ENCODE results near the gene SDHAF3. TPM values are rescaled to one million over a fixed set of nuclear protein-coding genes. Genes with fewer than 3 reads are reported as not detected.
"Not testable (repeated sequence)": the region's sequence is repeated elsewhere in the genome, so short reads cannot be mapped to it uniquely, and the experiment has no call there.

The SDHAF3 gene
- total RNA-seq = 1 to 10 TPM; 3.2 to 5.0 TPM
- polyA plus RNA-seq (2013, experiment 1 of 2) = 22.0 TPM
- polyA plus RNA-seq (2013, experiment 2 of 2) = 29.4 TPM
- total RNA-seq = 2.3 to 30.1 (median 8.3) reads per million in 172 experiments

DNA sequence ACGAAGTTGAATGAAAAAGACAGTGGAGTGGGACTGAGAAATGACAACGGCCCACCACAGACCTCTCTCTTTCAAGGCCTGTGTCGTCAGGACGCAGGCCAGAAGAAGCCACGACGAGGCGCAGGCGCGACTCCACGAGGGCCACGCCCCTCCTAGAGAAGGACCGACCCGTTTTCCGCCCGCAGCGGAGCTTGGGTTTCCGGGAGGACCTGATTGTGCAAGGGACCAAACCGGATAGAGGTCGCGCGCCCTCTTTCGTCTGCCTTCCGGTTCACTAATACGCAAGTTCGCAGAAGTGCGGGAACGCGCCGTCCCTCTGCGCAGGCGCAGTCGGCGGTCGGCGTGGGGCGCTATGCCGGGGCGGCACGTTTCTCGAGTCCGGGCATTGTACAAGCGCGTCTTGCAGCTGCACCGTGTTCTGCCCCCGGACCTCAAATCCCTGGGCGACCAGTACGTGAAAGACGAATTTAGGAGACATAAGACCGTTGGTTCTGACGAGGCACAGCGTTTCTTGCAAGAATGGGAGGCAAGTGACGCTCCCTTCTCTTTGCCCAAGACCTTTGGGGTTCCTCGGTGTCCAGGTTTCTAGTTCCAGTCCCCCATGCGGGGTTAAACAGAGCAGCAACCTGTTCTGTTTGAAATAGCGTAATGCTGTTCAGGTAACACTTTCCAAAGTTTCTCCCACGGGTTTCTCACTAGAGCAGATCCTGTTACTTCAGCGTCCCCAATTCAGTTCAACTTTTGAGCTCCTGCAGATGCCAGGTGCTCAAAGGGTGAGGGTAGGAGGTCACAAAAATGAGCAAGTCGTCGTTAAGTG, at the start of gene SDHAF3:
SDHAF3 (plus strand) TSS at position 327 of the 817 bp plus-strand sequence; CDS start at position 353, 26 bp downstream.
- Histone ChIP-seq H3K27me3 (ENCODE audit: control insufficient read depth in 1 of 2, insufficient read depth in 2 of 2, low read length in 2 of 2) (no peaks in the 10 kb centered on the region), H3K4me1 (ENCODE audit: insufficient read depth, low read length) (peaks cover 10% of the 10 kb centered on the region), H3K27ac (ENCODE audit: low read depth in 1 of 2, low read length in 2 of 2) (peak within 1 kb of the TSS; percentile 57 to 71), H3K9me3 (ENCODE audit: control insufficient read depth in 1 of 2, insufficient read depth in 1 of 2, low read length in 2 of 2) (no peaks in the 10 kb centered on the region), H3K36me3 (ENCODE audit: insufficient read depth, low read length) (no peaks in the 10 kb centered on the region), H3K4me3 (ENCODE audit: low read length) (peak within 1 kb of the TSS; percentile 82)
- intact Hi-C loops (cut with DNase I, micrococcal nuclease) = loop anchor here in 1 of 2 experiments (5.0 to 10.0 kb wide), 5 partner anchors 413 to 1760 kb away; partner anchors contain the start of genes BRI3, LMTK2, SEM1 and TECPR1
- POLR2A ChIA-PET = interaction anchor here (0.7 to 2.1 kb wide), 9 partner anchors 10 to 1134 kb away, joined by 3 to 10 read pairs (median 4); partner anchors contain the start of gene ASNS
- Mint-ChIP-seq H3K36me3 (ENCODE audit: low read depth) (peaks cover 13% of the 10 kb centered on the region), H3K4me1 (ENCODE audit: low read depth) (peaks cover 57% of the 10 kb centered on the region), H3K4me3 (peak within 1 kb of the TSS; percentile 97), H3K9me3 (no peaks in the 10 kb centered on the region), H3K27ac (peak within 1 kb of the TSS; percentile 89), H3K27me3 (no peaks in the 10 kb centered on the region)
- TF ChIP-seq, protein P1, sequence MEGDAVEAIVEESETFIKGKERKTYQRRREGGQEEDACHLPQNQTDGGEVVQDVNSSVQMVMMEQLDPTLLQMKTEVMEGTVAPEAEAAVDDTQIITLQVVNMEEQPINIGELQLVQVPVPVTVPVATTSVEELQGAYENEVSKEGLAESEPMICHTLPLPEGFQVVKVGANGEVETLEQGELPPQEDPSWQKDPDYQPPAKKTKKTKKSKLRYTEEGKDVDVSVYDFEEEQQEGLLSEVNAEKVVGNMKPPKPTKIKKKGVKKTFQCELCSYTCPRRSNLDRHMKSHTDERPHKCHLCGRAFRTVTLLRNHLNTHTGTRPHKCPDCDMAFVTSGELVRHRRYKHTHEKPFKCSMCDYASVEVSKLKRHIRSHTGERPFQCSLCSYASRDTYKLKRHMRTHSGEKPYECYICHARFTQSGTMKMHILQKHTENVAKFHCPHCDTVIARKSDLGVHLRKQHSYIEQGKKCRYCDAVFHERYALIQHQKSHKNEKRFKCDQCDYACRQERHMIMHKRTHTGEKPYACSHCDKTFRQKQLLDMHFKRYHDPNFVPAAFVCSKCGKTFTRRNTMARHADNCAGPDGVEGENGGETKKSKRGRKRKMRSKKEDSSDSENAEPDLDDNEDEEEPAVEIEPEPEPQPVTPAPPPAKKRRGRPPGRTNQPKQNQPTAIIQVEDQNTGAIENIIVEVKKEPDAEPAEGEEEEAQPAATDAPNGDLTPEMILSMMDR (IDR thresholded peaks at IDR 0.05) = no peak
- DNase-seq (peak; percentile 96 to 99 (median 98)), ATAC-seq (ENCODE audit: poor library complexity) (peak; percentile 93)
- CTCF ChIA-PET = no interaction called here

DNA sequence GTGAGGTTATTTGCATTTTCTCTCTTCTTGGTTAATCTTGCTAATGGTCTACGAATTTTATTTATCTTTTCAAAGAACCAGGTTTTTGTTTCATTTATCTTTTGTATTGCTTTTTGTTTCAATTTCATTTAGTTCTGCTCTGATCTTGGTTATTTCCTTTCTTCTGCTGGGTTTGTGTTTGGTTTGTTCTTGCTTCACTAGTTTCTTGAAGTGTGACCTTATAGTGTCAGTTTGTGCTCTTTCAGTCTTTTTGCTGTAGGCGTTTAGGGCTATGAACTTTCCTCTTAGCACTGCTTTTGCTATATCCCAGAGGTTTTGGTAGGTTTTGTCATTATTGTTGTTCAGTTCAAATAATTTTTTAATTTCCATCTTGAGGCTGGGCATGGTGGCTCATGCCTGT, 45.5 kb upstream of the SDHAF3 start:
- H3K27ac ChIP-seq (ENCODE audit: low read depth in 1 of 2, low read length in 2 of 2); DNase-seq; intact Hi-C loops (cut with DNase I, micrococcal nuclease); POLR2A ChIA-PET; H3K4me1 Mint-ChIP-seq (ENCODE audit: low read depth); H3K4me3 Mint-ChIP-seq; H3K4me1 ChIP-seq (ENCODE audit: insufficient read depth, low read length); H3K9me3 ChIP-seq (ENCODE audit: control insufficient read depth in 1 of 2, insufficient read depth in 1 of 2, low read length in 2 of 2); H3K36me3 ChIP-seq (ENCODE audit: insufficient read depth, low read length); H3K27ac Mint-ChIP-seq; CTCF ChIA-PET; ATAC-seq (ENCODE audit: poor library complexity); H3K4me3 ChIP-seq (ENCODE audit: low read length); H3K36me3 Mint-ChIP-seq (ENCODE audit: low read depth); H3K9me3 Mint-ChIP-seq: not testable (repeated sequence)
- H3K27me3 Mint-ChIP-seq = peaks cover 53% of the 10 kb centered on the region
- peaks cover 5 to 12% of the 10 kb centered on the region in 2 experiments for H3K27me3 ChIP-seq (ENCODE audit: control insufficient read depth in 1 of 2, insufficient read depth in 2 of 2, low read length in 2 of 2)

DNA sequence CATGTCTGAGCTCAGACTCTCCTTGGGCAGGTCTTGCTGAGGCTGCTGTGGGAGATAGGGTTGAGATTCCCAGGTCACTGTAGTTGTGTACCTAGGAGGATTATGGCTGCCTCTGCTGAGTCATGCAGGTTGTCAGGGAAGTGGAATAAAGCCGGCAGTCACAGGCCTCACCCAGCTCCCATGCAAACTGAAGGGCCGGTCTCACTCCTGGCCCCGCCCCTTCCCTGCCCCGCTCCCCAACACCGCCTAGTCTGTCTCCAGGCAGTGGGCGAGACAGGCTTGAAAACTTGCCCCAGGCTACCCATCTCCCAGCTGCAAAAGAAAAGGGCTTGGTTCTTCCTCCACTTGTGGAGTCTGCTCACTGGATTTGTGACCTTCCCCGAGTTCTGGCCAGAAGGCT, 41.6 kb upstream of the SDHAF3 start:
- Histone ChIP-seq H3K9me3 (ENCODE audit: control insufficient read depth in 1 of 2, insufficient read depth in 1 of 2, low read length in 2 of 2) (peaks cover 0 to 3% of the 10 kb centered on the region in 2 experiments), H3K4me3 (ENCODE audit: low read length) (no peak overlapping the region), H3K27ac (ENCODE audit: low read depth in 1 of 2, low read length in 2 of 2) (no peak overlapping the region), H3K27me3 (ENCODE audit: control insufficient read depth in 1 of 2, insufficient read depth in 2 of 2, low read length in 2 of 2) (peaks cover 10 to 12% of the 10 kb centered on the region in 2 experiments), H3K36me3 (ENCODE audit: insufficient read depth, low read length) (no peaks in the 10 kb centered on the region), H3K4me1 (ENCODE audit: insufficient read depth, low read length) (no peaks in the 10 kb centered on the region)
- Mint-ChIP-seq H3K4me1 (ENCODE audit: low read depth) (no peaks in the 10 kb centered on the region), H3K4me3 (no peak overlapping the region), H3K9me3 (no peaks in the 10 kb centered on the region), H3K27ac (no peak overlapping the region), H3K27me3 (peaks cover 69% of the 10 kb centered on the region), H3K36me3 (ENCODE audit: low read depth) (no peaks in the 10 kb centered on the region)
- ChIA-PET POLR2A (no interaction called here), CTCF (no interaction called here)
- DNase-seq (no peak), ATAC-seq (ENCODE audit: poor library complexity) (no peak)
- TF ChIP-seq, protein P1 (IDR thresholded peaks at IDR 0.05) = no peak
- intact Hi-C loops (cut with DNase I, micrococcal nuclease) = no loop called here

All from CD4-positive, alpha-beta T cell (primary cell).